Progenitor cell of endocrine pancreas (in vitro differentiated cells): ENCODE measurements around the gene ADGRA3. TPM values are rescaled to one million over a fixed set of nuclear protein-coding genes. Genes with fewer than 3 reads are reported as not detected.

Source experiments
- DNase-seq: peaks from one replicate; pipeline ENCODE4 v3.0.0; 2021; ENCODE audit warnings: low spot score; ENCODE audit not compliant: unreplicated experiment
- H3K27ac Mint-ChIP-seq: 2 replicates; pipeline ENCODE4 v1.8.0; 2021; ENCODE audit warnings: mild to moderate bottlenecking, moderate library complexity, mixed read lengths
- H3K27me3 Mint-ChIP-seq: 2 replicates; pipeline ENCODE4 v1.8.0; 2021; ENCODE audit warnings: mixed read lengths
- H3K36me3 Mint-ChIP-seq: 2 replicates; pipeline ENCODE4 v1.8.0; 2022; ENCODE audit warnings: mixed read lengths; ENCODE audit not compliant: insufficient read depth
- H3K4me1 Mint-ChIP-seq: 2 replicates; pipeline ENCODE4 v1.8.0; 2021; ENCODE audit warnings: low read depth, mixed read lengths
- H3K4me3 Mint-ChIP-seq: 2 replicates; pipeline ENCODE4 v1.8.0; 2021; ENCODE audit warnings: low read depth, mild to moderate bottlenecking, moderate library complexity, mixed read lengths
- H3K9me3 Mint-ChIP-seq: 2 replicates; pipeline ENCODE4 v1.8.0; 2021; ENCODE audit warnings: low read depth, mixed read lengths
- CTCF ChIP-seq: fragments of 200-600 bp; sonication (generic); IDR thresholded peaks from one replicate; pipeline ENCODE4 v1.5.0; 2021; ENCODE audit warnings: antibody characterized with exemption, mild to moderate bottlenecking; ENCODE audit not compliant: unreplicated experiment
- total RNA-seq: library from RNA; stranded (reverse); gene quantifications from 2 replicates; pipeline ENCODE4 v1.2.1, GENCODE V29; 2021

The ADGRA3 gene
- total RNA-seq, 1 donor from 2014 or later = 127 TPM

- no peak for DNase-seq
- Mint-ChIP-seq H3K27me3 (no peaks in the 10 kb centered on the region), H3K4me1 (no peaks in the 10 kb centered on the region), H3K36me3 (peaks cover 3% of the 10 kb centered on the region), H3K27ac (no peak overlapping the region), H3K9me3 (peaks cover 5% of the 10 kb centered on the region), H3K4me3 (no peak overlapping the region)
- no peak for TF ChIP-seq CTCF
Measured at GRCh38 chr4:22551550-22551949, 35.7 kb upstream of the ADGRA3 start.

GRCh38 chr4:22546299-22546698, 30.4 kb upstream of the ADGRA3 start:
- peaks cover 4% of the 10 kb centered on the region for H3K36me3 Mint-ChIP-seq
- TF ChIP-seq CTCF = no peak
- H3K9me3 Mint-ChIP-seq = peaks cover 19% of the 10 kb centered on the region
- no peaks in the 10 kb centered on the region for H3K27me3 Mint-ChIP-seq
- no peak overlapping the region for H3K27ac Mint-ChIP-seq
- no peak overlapping the region for H3K4me3 Mint-ChIP-seq
- H3K4me1 Mint-ChIP-seq = no peaks in the 10 kb centered on the region
- no peak for DNase-seq

DNA sequence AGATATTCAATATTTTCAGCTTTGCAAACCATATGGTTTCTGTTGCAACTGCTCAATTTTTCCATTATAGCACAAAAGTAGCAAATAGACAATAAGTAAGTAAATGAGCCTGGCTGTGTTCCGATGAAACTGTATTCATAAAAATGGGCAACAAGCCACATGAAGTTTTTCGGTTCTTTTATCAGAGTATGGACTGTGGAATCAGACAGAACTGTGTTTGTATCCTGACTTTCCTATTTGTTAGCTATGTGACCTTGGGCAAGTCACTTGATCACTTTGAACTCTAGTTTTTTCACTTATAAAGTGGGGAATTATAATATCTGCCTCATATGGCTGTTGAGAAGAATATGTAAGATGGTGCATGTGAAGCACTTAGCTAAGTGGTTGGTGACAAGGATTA, 23.4 kb upstream of the ADGRA3 start:
- Mint-ChIP-seq H3K4me1 (no peaks in the 10 kb centered on the region), H3K36me3 (peaks cover 3% of the 10 kb centered on the region), H3K4me3 (no peak overlapping the region), H3K27ac (no peak overlapping the region), H3K27me3 (no peaks in the 10 kb centered on the region), H3K9me3 (peaks cover 15% of the 10 kb centered on the region)
- DNase-seq = no peak
- no peak for TF ChIP-seq CTCF

- Mint-ChIP-seq H3K9me3 (peaks cover 24% of the 10 kb centered on the region), H3K4me1 (no peaks in the 10 kb centered on the region), H3K36me3 (peaks cover 4% of the 10 kb centered on the region)
Measured at GRCh38 chr4:22537864-22538263, 22.0 kb upstream of the ADGRA3 start.

DNA sequence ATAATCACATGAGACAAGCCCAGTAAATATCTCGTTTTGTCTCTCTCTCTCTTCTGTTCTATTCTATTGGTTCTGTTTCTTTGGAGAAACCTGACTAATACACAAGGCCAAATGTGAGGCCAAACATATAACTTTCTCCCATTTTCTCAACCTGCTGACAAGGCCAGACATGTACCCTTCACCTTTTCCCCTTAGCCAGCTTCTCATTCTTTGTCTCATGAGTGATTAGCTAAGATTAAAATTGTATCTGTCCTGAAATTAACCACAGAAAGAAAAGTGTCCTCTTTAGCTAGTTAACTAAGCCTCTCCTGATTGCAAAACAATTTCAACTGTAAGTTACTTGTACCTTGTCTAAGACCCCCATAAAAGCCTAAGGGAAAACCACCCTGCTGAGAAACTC, 18.5 kb upstream of the ADGRA3 start:
- no peaks in the 10 kb centered on the region for H3K4me1 Mint-ChIP-seq
- H3K9me3 Mint-ChIP-seq = peaks cover 25% of the 10 kb centered on the region
- H3K27ac Mint-ChIP-seq = no peak overlapping the region
- peaks cover 4% of the 10 kb centered on the region for H3K36me3 Mint-ChIP-seq
- H3K27me3 Mint-ChIP-seq = no peaks in the 10 kb centered on the region
- no peak overlapping the region for H3K4me3 Mint-ChIP-seq
- no peak for DNase-seq
- no peak for TF ChIP-seq CTCF

More at GRCh38 chr4:22537864-22538263, 22.0 kb upstream of the ADGRA3 start:
- no peak for DNase-seq
- H3K27me3 Mint-ChIP-seq = no peaks in the 10 kb centered on the region
- H3K27ac Mint-ChIP-seq = no peak overlapping the region
- H3K4me3 Mint-ChIP-seq = no peak overlapping the region
- TF ChIP-seq CTCF = no peak
